Fibroblast of the aortic adventitia (primary cell): Measurements from ENCODE around the gene CSRNP3. TPM values are rescaled to one million over a fixed set of nuclear protein-coding genes. Genes with fewer than 3 reads are reported as not detected.

ENCODE experiments used
- DNase-seq: peaks from one replicate; pipeline ENCODE4 v3.0.0-alpha.2; 2010; ENCODE audit warnings: low read depth
- H3K4me3 ChIP-seq: 2 replicates; pipeline ENCODE4 v1.5.1; 2011; ENCODE audit warnings: low read depth, mild to moderate bottlenecking, control low read depth, low read length, moderate library complexity
- CTCF ChIP-seq: IDR thresholded peaks from 2 replicates; pipeline ENCODE4 v1.5.1; 2011; ENCODE audit warnings: mild to moderate bottlenecking, low read length, control low read depth, inconsistent platforms; ENCODE audit not compliant: insufficient read depth
- total RNA-seq: library from RNA; depleted of rRNA; stranded (reverse); fragments of >200 nt; gene quantifications from 2 replicates; pipeline ENCODE4 v1.2.3, GENCODE V29; 2012; ENCODE audit warnings: low replicate concordance

Gene CSRNP3
- total RNA-seq, 1 donor = 2.3 TPM

- no peak for TF ChIP-seq CTCF
Measured at GRCh38 chr2:165596788-165597187, 127.3 kb downstream of the CSRNP3 start.

GRCh38 chr2:165601065-165601830 is 131.8 kb downstream of the CSRNP3 start:
- H3K4me3 ChIP-seq = no peak overlapping the region
- TF ChIP-seq CTCF = no peak
- no peak for DNase-seq

More at GRCh38 chr2:165596788-165597187, 127.3 kb downstream of the CSRNP3 start:
- no peak overlapping the region for H3K4me3 ChIP-seq
- no peak for DNase-seq

DNA sequence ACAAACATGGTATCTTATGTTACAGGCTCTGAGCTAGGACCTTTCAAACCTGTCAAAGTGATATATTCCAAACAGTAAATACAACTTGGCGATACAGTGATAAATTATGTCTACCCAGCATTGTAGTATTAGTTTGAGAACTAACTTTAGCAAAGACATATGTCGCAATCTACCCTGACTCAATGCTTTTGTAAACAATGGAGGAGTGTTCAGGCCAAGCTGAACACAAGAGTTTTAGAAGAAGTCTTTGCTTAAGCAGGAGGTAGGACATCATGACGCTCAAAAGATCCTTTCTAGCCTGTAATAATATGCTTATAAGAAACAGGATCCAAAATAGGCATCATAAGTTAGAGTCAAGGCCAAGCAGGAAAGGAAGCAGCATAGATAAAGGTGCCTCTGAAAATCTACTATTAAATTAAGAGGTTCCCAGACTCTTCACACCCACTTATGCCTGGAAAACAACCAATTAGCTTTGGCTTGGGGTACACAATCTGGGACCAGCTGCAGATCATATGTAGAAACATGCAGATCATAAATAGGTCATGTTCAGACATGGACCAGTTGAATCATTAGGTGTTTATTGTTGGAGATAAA is 132.5 kb downstream of the CSRNP3 start:
- H3K4me3 ChIP-seq = no peak overlapping the region
- no peak for TF ChIP-seq CTCF
- peak; percentile 71 for DNase-seq

GRCh38 chr2:165609672-165610071 is 140.2 kb downstream of the CSRNP3 start:
- no peak for DNase-seq
- TF ChIP-seq CTCF = no peak

GRCh38 chr2:165610591-165611029 is 141.1 kb downstream of the CSRNP3 start:
- no peak overlapping the region for H3K4me3 ChIP-seq
- DNase-seq = no peak
- no peak for TF ChIP-seq CTCF

More at GRCh38 chr2:165609672-165610071, 140.2 kb downstream of the CSRNP3 start:
- H3K4me3 ChIP-seq = no peak overlapping the region

DNA sequence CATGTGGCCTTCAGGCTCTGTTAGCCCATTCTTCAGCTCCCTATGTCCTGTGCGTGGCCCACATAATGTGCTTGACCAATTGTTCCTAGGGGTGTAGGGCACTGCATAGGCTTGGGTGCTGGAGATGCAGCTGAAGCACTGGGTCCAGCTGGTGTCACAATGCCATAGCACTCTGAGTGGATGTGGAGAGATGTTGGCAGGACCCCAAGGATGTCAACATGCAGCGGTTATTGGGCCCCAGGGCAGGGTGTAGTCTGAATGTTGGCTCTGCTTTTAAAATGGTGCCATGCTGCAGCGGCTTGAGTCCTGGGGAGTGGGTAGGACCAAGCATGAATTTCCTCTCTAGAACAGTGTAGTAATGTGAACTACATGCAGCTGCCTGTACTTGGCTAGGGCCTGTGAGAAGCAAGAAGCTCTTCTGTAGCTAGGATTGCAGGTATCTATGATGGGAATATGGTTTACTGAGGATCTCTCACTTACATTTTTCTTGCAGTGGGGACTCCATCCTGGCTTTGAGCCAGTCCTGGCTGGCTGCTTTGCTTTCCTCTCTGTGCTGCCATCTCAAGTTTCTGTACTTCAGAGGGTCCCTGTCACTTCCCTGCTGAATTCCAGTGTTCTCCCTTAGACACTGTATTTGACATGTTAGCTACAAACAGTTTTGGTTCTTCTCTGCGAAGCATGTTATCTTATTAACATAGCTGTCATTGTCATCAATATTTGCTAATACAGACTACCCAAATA is 148.4 kb downstream of the CSRNP3 start:
- no peak overlapping the region for H3K4me3 ChIP-seq
- no peak for DNase-seq
- TF ChIP-seq CTCF = no peak
